Measurements from ENCODE around the gene B3GLCT.

GRCh38 chr13:31274390-31274789 lies 74.6 kb downstream of the B3GLCT start:
- TF ChIP-seq EZH2 (IDR thresholded peaks at IDR 0.05): no peak
- TF ChIP-seq POLR2AphosphoS5 (IDR thresholded peaks at IDR 0.05; ENCODE audit: borderline replicate concordance, low read depth, low read length): no peak
- no peak for TF ChIP-seq FOXP2 (optimal IDR thresholded peaks at IDR 0.05; ENCODE audit: control extremely low read depth, extremely low read length, insufficient read depth)

Data from SK-N-MC (cell line).